Measurements from ENCODE around the gene ANGPTL2. TPM values are rescaled to one million over a fixed set of nuclear protein-coding genes. Genes with fewer than 3 reads are reported as not detected.
A peak's percentile ranks its signal among the peaks of the same experiment; 100 is the strongest.
"Not testable (repeated sequence)": the region's sequence is repeated elsewhere in the genome, so short reads cannot be mapped to it uniquely, and the experiment has no call there.

The ANGPTL2 gene
- total RNA-seq, 4 donors from 2014 or later: 10.2 to 65.3 (median 32.0) TPM

GRCh38 chr9:127148014-127148413, 25.6 kb upstream of the ANGPTL2 start:
- peak in 1 of 2 donors; percentile 5 for DNase-seq

GRCh38 chr9:127147251-127147650, 24.8 kb upstream of the ANGPTL2 start:
- DNase-seq: peak in 1 of 2 donors; percentile 29
- no peak overlapping the region for H3K27ac ChIP-seq
- intact Hi-C loops (cut with DNase I; ENCODE audit: low total_unique reads): no loop called here
- H3K4me1 ChIP-seq: no peaks in the 10 kb centered on the region
- H3K27me3 ChIP-seq: no peaks in the 10 kb centered on the region
- no peak for TF ChIP-seq POLR2A (IDR thresholded peaks at IDR 0.05)
- TF ChIP-seq CTCF (IDR thresholded peaks at IDR 0.05): no peak
- no peaks in the 10 kb centered on the region for H3K36me3 ChIP-seq
- H3K4me3 ChIP-seq: no peak overlapping the region
- H3K9me3 ChIP-seq: no peaks in the 10 kb centered on the region

More at GRCh38 chr9:127148014-127148413, 25.6 kb upstream of the ANGPTL2 start:
- no peaks in the 10 kb centered on the region for H3K4me1 ChIP-seq
- TF ChIP-seq POLR2A (IDR thresholded peaks at IDR 0.05): no peak
- no peak for TF ChIP-seq CTCF (IDR thresholded peaks at IDR 0.05)
- no peaks in the 10 kb centered on the region for H3K9me3 ChIP-seq
- H3K27ac ChIP-seq: no peak overlapping the region
- intact Hi-C loops (cut with DNase I; ENCODE audit: low total_unique reads): no loop called here
- H3K4me3 ChIP-seq: no peak overlapping the region
- no peaks in the 10 kb centered on the region for H3K27me3 ChIP-seq
- H3K36me3 ChIP-seq: no peaks in the 10 kb centered on the region

- DNase-seq; H3K27ac ChIP-seq; H3K27me3 ChIP-seq; H3K4me3 ChIP-seq; H3K9me3 ChIP-seq; intact Hi-C loops (cut with DNase I; ENCODE audit: low total_unique reads); H3K36me3 ChIP-seq; H3K4me1 ChIP-seq: not testable (repeated sequence)
Measured at GRCh38 chr9:127146841-127147240, 24.4 kb upstream of the ANGPTL2 start.

GRCh38 chr9:127144670-127145445, 22.4 kb upstream of the ANGPTL2 start:
- Histone ChIP-seq H3K9me3 (no peaks in the 10 kb centered on the region), H3K27me3 (no peaks in the 10 kb centered on the region), H3K27ac (peak overlapping the region; percentile 80 to 82), H3K4me3 (no peak overlapping the region), H3K4me1 (no peaks in the 10 kb centered on the region), H3K36me3 (no peaks in the 10 kb centered on the region)
- peak in 2 of 4 experiments; percentile 15 to 26 for TF ChIP-seq CTCF (IDR thresholded peaks at IDR 0.05)
- no peak for TF ChIP-seq POLR2A (IDR thresholded peaks at IDR 0.05)
- DNase-seq: peak; percentile 75 to 85
- intact Hi-C loops (cut with DNase I; ENCODE audit: low total_unique reads): no loop called here

- no peaks in the 10 kb centered on the region for H3K27me3 ChIP-seq
- intact Hi-C loops (cut with DNase I; ENCODE audit: low total_unique reads): no loop called here
- peak in 1 of 2 donors; percentile 20 for DNase-seq
- H3K36me3 ChIP-seq: no peaks in the 10 kb centered on the region
- no peaks in the 10 kb centered on the region for H3K4me1 ChIP-seq
- no peak overlapping the region for H3K4me3 ChIP-seq
- TF ChIP-seq CTCF (IDR thresholded peaks at IDR 0.05): no peak
- TF ChIP-seq POLR2A (IDR thresholded peaks at IDR 0.05): no peak
- peak overlapping the region; percentile 75 to 82 for H3K27ac ChIP-seq
- H3K9me3 ChIP-seq: no peaks in the 10 kb centered on the region
Measured at GRCh38 chr9:127143920-127144465, 21.6 kb upstream of the ANGPTL2 start.

Measured in uterus (tissue), 4 donors.